K562 (cell line): ENCODE results near the gene CST7. TPM values are rescaled to one million over a fixed set of nuclear protein-coding genes. Genes with fewer than 3 reads are reported as not detected.

Source experiments
- ATAC-seq: fragments of 200-7000 bp; cut with Tn5 transposase; 3 replicates; pipeline ENCODE4 v1.9.1; 2020; ENCODE audit warnings: moderate library complexity
- BruUV-seq: library from RNA; stranded (reverse); fragments of 400-500 nt; replicated peaks from 2 replicates; lab custom pipeline; 2021; lab: Mats Ljungman, UMichigan
- CTCF ChIA-PET: fragments of 300-600 bp; formaldehyde crosslinking; extraction: SDS; loops from one replicate; lab custom pipeline; 2021; ENCODE audit warnings: low intra/inter-chr PET ratio; lab: Yijun Ruan, JAX
- POLR2A ChIA-PET: fragments of 300-600, 350-650 bp; sonication (Branson Sonifier 250); formaldehyde crosslinking; extraction: SDS; loops from one replicate; lab custom pipeline; 2021; ENCODE audit warnings: antibody characterized with exemption, inconsistent platforms; lab: Yijun Ruan, JAX
- DNase-seq, 4 experiments: peaks; one replicate each; pipeline versions ENCODE4 v3.0.0 to v3.0.0-alpha.2; 2011 to 2018; ENCODE audit warnings: low spot score in 3 of 4, mixed read lengths in 3 of 4; ENCODE audit errors: extremely low read depth in 1 of 4
- FAIRE-seq: peaks from 2 replicates; lab custom pipeline; 2011; peaks lifted over from hg19 to GRCh38; lab: Jason Lieb, UNC
- H2AFZ ChIP-seq: 2 replicates; pipeline ENCODE4 v1.6.0; 2011; ENCODE audit warnings: low read depth, low read length, control low read depth, inconsistent platforms
- H3K27ac ChIP-seq: fragments of 200-600 bp; 3 replicates; pipeline ENCODE4 v1.8.0; 2011; ENCODE audit warnings: low read depth, mild to moderate bottlenecking, control low read depth, inconsistent platforms, low read length, moderate library complexity, mixed read lengths; ENCODE audit errors: extremely low read depth
- H3K27me3 ChIP-seq, 2 experiments: fragments of 300-600 bp in 1 of 2; 2 replicates in 1 of 2; 3 replicates in 1 of 2; pipeline versions ENCODE4 v1.6.0 to v1.8.0; 2011; ENCODE audit warnings: inconsistent platforms in 2 of 2, low read length in 2 of 2, mild to moderate bottlenecking in 1 of 2, mixed read lengths in 1 of 2, moderate library complexity in 1 of 2; ENCODE audit not compliant: control insufficient read depth in 2 of 2, insufficient read depth in 2 of 2
- H3K36me3 ChIP-seq: fragments of 300-600 bp; 3 replicates; pipeline ENCODE4 v1.8.0; 2011; ENCODE audit warnings: mild to moderate bottlenecking, low read length, inconsistent platforms; ENCODE audit not compliant: control insufficient read depth, insufficient read depth
- H3K4me1 ChIP-seq, 2 experiments: fragments of 200-600 bp in 1 of 2; replicated peaks in 1 of 2; 2 replicates in 1 of 2; 3 replicates in 1 of 2; pipeline versions ENCODE4 v1.5.1 to v1.8.0; 2011; ENCODE audit warnings: inconsistent platforms in 2 of 2, low read length in 2 of 2, mild to moderate bottlenecking in 1 of 2, mixed read lengths in 1 of 2, moderate library complexity in 1 of 2; ENCODE audit not compliant: control insufficient read depth in 2 of 2, insufficient read depth in 2 of 2
- H3K4me2 ChIP-seq: 2 replicates; pipeline ENCODE4 v1.6.1; 2011; ENCODE audit warnings: low read length, control low read depth, inconsistent platforms, mixed read lengths; ENCODE audit not compliant: insufficient read depth
- H3K4me3 ChIP-seq: fragments of 200-600 bp; sonication (generic), shearing (Covaris generic); 2 replicates; pipeline ENCODE4 v1.5.1; 2016; ENCODE audit warnings: control low read depth, inconsistent platforms
- H3K79me2 ChIP-seq: fragments of 200-600 bp; 3 replicates; pipeline ENCODE4 v1.8.0; 2011; ENCODE audit warnings: low read length, inconsistent platforms; ENCODE audit not compliant: control insufficient read depth, insufficient read depth
- H3K9ac ChIP-seq, 2 experiments: 2 replicates each; pipeline versions ENCODE4 v1.6.0 to v1.6.1; 2011; ENCODE audit warnings: low read depth in 2 of 2, low read length in 2 of 2, control low read depth in 1 of 2, inconsistent platforms in 1 of 2, mild to moderate bottlenecking in 1 of 2, mixed read lengths in 1 of 2; ENCODE audit not compliant: insufficient read depth in 1 of 2
- H3K9me1 ChIP-seq: one replicate; pipeline ENCODE4 v1.6.0; 2011; ENCODE audit warnings: inconsistent platforms, mild to moderate bottlenecking, low read length, moderate library complexity; ENCODE audit not compliant: control insufficient read depth, insufficient read depth
- H3K9me3 ChIP-seq: replicated peaks from 2 replicates; pipeline ENCODE4 v1.5.1; 2011; ENCODE audit warnings: low read depth, low read length, inconsistent platforms; ENCODE audit not compliant: control insufficient read depth, insufficient read depth
- H4K20me1 ChIP-seq: replicated peaks from 2 replicates; pipeline ENCODE4 v1.6.1; 2011; ENCODE audit warnings: low read length, inconsistent platforms, mixed read lengths; ENCODE audit not compliant: control insufficient read depth, insufficient read depth
- DACH1 ChIP-seq: fragments of 450-650 bp; IDR thresholded peaks from 2 replicates; pipeline ENCODE4 v1.6.1; 2018; ENCODE audit not compliant: partially characterized antibody
- ELF1 ChIP-seq: fragments of 200-800 bp; sonication (Bioruptor generic); IDR thresholded peaks from 2 replicates; pipeline ENCODE4 v1.6.1; 2016; ENCODE audit warnings: missing genetic modification characterization, missing compliant biosample characterization
- HDAC3 ChIP-seq: fragments of 450-650 bp; IDR thresholded peaks from 2 replicates; pipeline ENCODE4 v1.6.1; 2018; ENCODE audit warnings: borderline replicate concordance, mild to moderate bottlenecking, moderate library complexity; ENCODE audit not compliant: partially characterized antibody
- KLF16 ChIP-seq: IDR thresholded peaks from 2 replicates; pipeline ENCODE4 v1.6.1; 2016; ENCODE audit warnings: antibody characterized with exemption
- NR1H2 ChIP-seq: sonication (generic); formaldehyde crosslinking; IDR thresholded peaks from 2 replicates; pipeline ENCODE4 v1.4.0; 2020; ENCODE audit warnings: mild to moderate bottlenecking, missing genetic modification reagents
- TFAM ChIP-seq: fragments of 250-450 bp; sonication (Bioruptor Pico); conservative IDR thresholded peaks from 2 replicates; pipeline ENCODE4 v1.5.0; 2021; ENCODE audit warnings: mild to moderate bottlenecking, moderate library complexity
- ZFPM2 ChIP-seq: fragments of 250-450 bp; sonication (Bioruptor Pico); IDR thresholded peaks from 2 replicates; pipeline ENCODE4 v1.5.1; 2022; ENCODE audit warnings: mild to moderate bottlenecking
- ZNF146 ChIP-seq: IDR thresholded peaks from one replicate; pipeline ENCODE4 v1.6.1; 2018; ENCODE audit warnings: missing compliant biosample characterization; ENCODE audit not compliant: unreplicated experiment
- WGBS: fragments of 100-300 bp; shearing (Covaris generic); methylation state at CpG from one replicate; pipeline ENCODE4 v1.1.6; 2016; ENCODE audit warnings: low coverage, mixed read lengths; ENCODE audit not compliant: insufficient coverage; ENCODE audit errors: missing lambda C conversion rate; 5-methylcytosine and 5-hydroxymethylcytosine counted together
- in situ Hi-C: fragments of 300-500 bp; cut with MboI; formaldehyde crosslinking; loops from 4 replicates; pipeline ENCODE4 v1.15.0; 2018; ENCODE audit warnings: inconsistent platforms, mixed read lengths
- intact Hi-C: fragments of 100-400 bp; cut with micrococcal nuclease; formaldehyde crosslinking; loops from 2 replicates; pipeline ENCODE4 v1.14.2; 2022
- polyA plus RNA-seq, 8 experiments: library from polyadenylated mRNA; depleted of rRNA in 4 of 8; stranded (reverse) in 5 of 8; unstranded in 3 of 8; fragments of >200 nt; fragmentation: Nextera tagmentation in 2 of 8; fragmentation: Illumina TruSeq in 1 of 8; extraction: Ambion mirVana in 2 of 8; extraction: Trizol in 1 of 8; gene quantifications; 2 replicates each; pipeline versions ENCODE4 v1.2.1 to v1.2.3, GENCODE V29; 2011 to 2014; ENCODE audit warnings: inconsistent platforms in 1 of 8, missing spikeins in 1 of 8
- total RNA-seq, 7 experiments: library from RNA; depleted of rRNA in 6 of 7; stranded (reverse); fragments of >200 nt in 6 of 7; fragmentation: Illumina TruSeq in 2 of 7; extraction: Trizol in 2 of 7; gene quantifications; 2 replicates each; pipeline versions ENCODE4 v1.2.1 to v1.2.3, GENCODE V29; 2011 to 2021; ENCODE audit warnings: low replicate concordance in 1 of 7

The CST7 gene
- total and polyA plus RNA-seq, 9 of the 15 experiments (the other 6 are each of a cell fraction or from before 2014, with no cell fraction given), result not detected

- Histone ChIP-seq H3K79me2 (peaks cover 25% of the 10 kb centered on the region), H3K4me1 (peaks cover 10 to 11% of the 10 kb centered on the region in 2 experiments; a peak in 4 of 5 replicates), H3K36me3 (peaks cover 5% of the 10 kb centered on the region; the same call in 1 of the 3 replicates), H3K9me1 (no peaks in the 10 kb centered on the region), H3K4me3 (no peak overlapping the region), H3K4me2 (peak overlapping the region; percentile 91; the same call in 1 of the 2 replicates), H3K9ac (peak overlapping the region in 1 of 2 experiments; percentile 3; a peak in 1 of 4 replicates), H3K27me3 (no peaks in the 10 kb centered on the region), H3K9me3 (no peaks in the 10 kb centered on the region), H3K27ac (no peak overlapping the region), H4K20me1 (peaks cover 4% of the 10 kb centered on the region; the same call in 1 of the 2 replicates)
- in situ Hi-C loops (loop anchor here (5.0 kb wide), 1 partner anchor 71 kb away; no protein-coding TSS in a partner anchor), intact Hi-C loops (loop anchor here (10.0 kb wide), 2 partner anchors 304 to 404 kb away; partner anchors contain the start of gene ABHD12)
- 88% methylated on average over 2 of the region's 2 CpGs for WGBS
- ChIA-PET CTCF (no interaction called here), POLR2A (no interaction called here)
- no peak for DNase-seq
- no TSS peak for BruUV-seq
- FAIRE-seq, result no peak
- TF ChIP-seq HDAC3 (no peak), ELF1 (tag) (no peak), KLF16 (no peak), DACH1 (no peak), ZNF146 (CRISPR knock-in tag) (no peak), ZFPM2 (CRISPR knock-in tag) (no peak), NR1H2 (CRISPR knock-in tag) (no peak), TFAM (CRISPR knock-in tag) (no peak)
- TF ChIP-seq, all 486 proteins: peak for 0
- H2AFZ ChIP-seq, result no peak overlapping the region
- ATAC-seq, result no peak
Observed at GRCh38 chr20:24990810-24991252, 41.8 kb downstream of the CST7 start.
